H1 (cell line): ENCODE results near the gene CD151. TPM values are rescaled to one million over a fixed set of nuclear protein-coding genes. Genes with fewer than 3 reads are reported as not detected.

Experiments
- CTCF ChIA-PET: fragments of 300-600 bp; sonication (Branson Sonifier 250); formaldehyde crosslinking; loops from one replicate; lab custom pipeline; 2021; ENCODE audit not compliant: partially characterized antibody; lab: Charles Lee
- POLR2A ChIA-PET: fragments of 300-600 bp; sonication (Branson Sonifier 250); formaldehyde crosslinking; loops from one replicate; lab custom pipeline; 2021; ENCODE audit warnings: inconsistent platforms; ENCODE audit not compliant: partially characterized antibody; lab: Charles Lee
- DNase-seq, 2 experiments: peaks; one replicate each; pipeline versions ENCODE4 v3.0.0 to v3.0.0-alpha.2; 2010 to 2022; ENCODE audit warnings: low spot score in 2 of 2, low read depth in 1 of 2, mixed read lengths in 1 of 2
- FAIRE-seq: peaks from 2 replicates; lab custom pipeline; 2011; peaks lifted over from hg19 to GRCh38; lab: Jason Lieb, UNC
- H2AFZ ChIP-seq: 2 replicates; pipeline ENCODE4 v1.8.1; 2012; ENCODE audit warnings: low read length, inconsistent platforms
- H2AK5ac ChIP-seq: 2 replicates; pipeline ENCODE4 v1.6.1; 2013; ENCODE audit warnings: low read depth, low read length
- H2BK120ac ChIP-seq: replicated peaks from 2 replicates; pipeline ENCODE3; 2013; ENCODE audit warnings: low read depth, low read length, inconsistent platforms
- H2BK12ac ChIP-seq: 2 replicates; pipeline ENCODE4 v1.6.1; 2013; ENCODE audit warnings: low read depth, low read length
- H2BK15ac ChIP-seq: 2 replicates; pipeline ENCODE4 v1.6.1; 2013; ENCODE audit warnings: low read length
- H2BK20ac ChIP-seq: 2 replicates; pipeline ENCODE4 v1.6.1; 2013; ENCODE audit warnings: low read length
- H2BK5ac ChIP-seq: 2 replicates; pipeline ENCODE4 v1.6.1; 2013; ENCODE audit warnings: low read depth, low read length
- H3K14ac ChIP-seq: 2 replicates; pipeline ENCODE4 v1.6.1; 2013; ENCODE audit warnings: inconsistent platforms; ENCODE audit not compliant: insufficient read length
- H3K18ac ChIP-seq: 2 replicates; pipeline ENCODE4 v1.6.1; 2013; ENCODE audit warnings: low read length; ENCODE audit errors: extremely low read depth
- H3K23ac ChIP-seq: 2 replicates; pipeline ENCODE4 v1.6.1; 2013; ENCODE audit warnings: inconsistent platforms; ENCODE audit not compliant: insufficient read length
- H3K23me2 ChIP-seq: 2 replicates; pipeline ENCODE4 v1.6.1; 2013; ENCODE audit warnings: low read depth, low read length
- H3K27ac ChIP-seq: 2 replicates; pipeline ENCODE4 v1.6.1; 2011; ENCODE audit warnings: low read depth, low read length, inconsistent platforms
- H3K27me3 ChIP-seq, 4 experiments: replicated peaks in 1 of 4; 1 replicate in 1 of 4; 2 replicates in 3 of 4; pipeline versions ENCODE4 v1.6.1 to v1.8.1; 2011 to 2013; ENCODE audit warnings: low read length in 3 of 4, mild to moderate bottlenecking in 3 of 4, inconsistent platforms in 2 of 4, mixed read lengths in 2 of 4, moderate library complexity in 1 of 4; ENCODE audit not compliant: control insufficient read depth in 3 of 4, insufficient read depth in 3 of 4; ENCODE audit errors: extremely low read depth in 1 of 4
- H3K36me3 ChIP-seq, 4 experiments: 2 replicates each; pipeline versions ENCODE4 v1.6.1 to v1.8.1; 2011 to 2013; ENCODE audit warnings: mild to moderate bottlenecking in 4 of 4, low read length in 3 of 4, moderate library complexity in 2 of 4, control low read depth in 1 of 4, inconsistent platforms in 1 of 4; ENCODE audit not compliant: insufficient read depth in 4 of 4, control insufficient read depth in 2 of 4
- H3K4ac ChIP-seq: replicated peaks from 2 replicates; pipeline ENCODE3; 2013; ENCODE audit warnings: low read length, low read depth, mixed read lengths, inconsistent platforms; ENCODE audit not compliant: insufficient read length
- H3K4me1 ChIP-seq, 4 experiments: replicated peaks in 1 of 4; 1 replicate in 1 of 4; 2 replicates in 3 of 4; pipeline versions ENCODE4 v1.6.1 to v1.8.1; 2011 to 2013; ENCODE audit warnings: low read length in 3 of 4, inconsistent platforms in 2 of 4, mixed read lengths in 1 of 4; ENCODE audit not compliant: insufficient read depth in 4 of 4, control insufficient read depth in 3 of 4
- H3K4me2 ChIP-seq, 2 experiments: 2 replicates each; pipeline versions ENCODE4 v1.6.1 to v1.8.1; 2011 to 2013; ENCODE audit warnings: low read depth in 2 of 2, low read length in 2 of 2, control low read depth in 1 of 2, inconsistent platforms in 1 of 2, mild to moderate bottlenecking in 1 of 2; ENCODE audit not compliant: insufficient read depth in 1 of 2
- H3K4me3 ChIP-seq, 4 experiments: fragments of 200-600, 300-600 bp in 1 of 4; sonication (generic), shearing (Covaris generic), sonication (Bioruptor Twin) in 1 of 4; 2 replicates each; pipeline versions ENCODE4 v1.5.1 to v1.8.1; 2011 to 2016; ENCODE audit warnings: low read length in 4 of 4, low read depth in 3 of 4, control low read depth in 2 of 4, inconsistent platforms in 2 of 4, mild to moderate bottlenecking in 2 of 4, mixed read lengths in 1 of 4, moderate library complexity in 1 of 4; ENCODE audit not compliant: insufficient read depth in 2 of 4; ENCODE audit errors: extremely low read depth in 1 of 4
- H3K56ac ChIP-seq: replicated peaks from 2 replicates; pipeline ENCODE3; 2013; ENCODE audit warnings: low read depth, mild to moderate bottlenecking, mixed read lengths, low read length, inconsistent platforms; ENCODE audit not compliant: insufficient read length
- H3K79me1 ChIP-seq: 2 replicates; pipeline ENCODE4 v1.6.1; 2013; ENCODE audit warnings: low read depth, low read length, control low read depth
- H3K79me2 ChIP-seq, 2 experiments: 2 replicates each; pipeline versions ENCODE4 v1.6.1 to v1.8.1; 2012 to 2013; ENCODE audit warnings: low read length in 2 of 2, mild to moderate bottlenecking in 2 of 2, inconsistent platforms in 1 of 2; ENCODE audit not compliant: insufficient read depth in 2 of 2, control insufficient read depth in 1 of 2
- H3K9ac ChIP-seq, 4 experiments: replicated peaks in 1 of 4; 1 replicate in 1 of 4; 2 replicates in 3 of 4; pipeline versions ENCODE4 v1.6.1 to v1.8.1; 2011 to 2013; ENCODE audit warnings: low read depth in 3 of 4, low read length in 3 of 4, control low read depth in 2 of 4, mild to moderate bottlenecking in 2 of 4, moderate library complexity in 2 of 4, inconsistent platforms in 1 of 4; ENCODE audit errors: extremely low read depth in 1 of 4
- H3K9me3 ChIP-seq, 2 experiments: 2 replicates each; pipeline versions ENCODE4 v1.6.1 to v1.8.1; 2012 to 2013; ENCODE audit warnings: mild to moderate bottlenecking in 2 of 2, moderate library complexity in 2 of 2, control low read depth in 1 of 2, inconsistent platforms in 1 of 2, low read depth in 1 of 2, low read length in 1 of 2, mixed read lengths in 1 of 2; ENCODE audit not compliant: insufficient read depth in 2 of 2
- H4K20me1 ChIP-seq, 2 experiments: replicated peaks in 1 of 2; 2 replicates each; pipeline versions ENCODE3 to v1.8.1; 2011 to 2013; ENCODE audit warnings: inconsistent platforms in 2 of 2, low read length in 2 of 2, mild to moderate bottlenecking in 1 of 2; ENCODE audit not compliant: insufficient read depth in 2 of 2, control insufficient read depth in 1 of 2
- H4K5ac ChIP-seq: 2 replicates; pipeline ENCODE4 v1.6.1; 2013; ENCODE audit warnings: low read length, low read depth, mixed read lengths, inconsistent platforms; ENCODE audit not compliant: insufficient read length
- H4K8ac ChIP-seq: 2 replicates; pipeline ENCODE4 v1.8.0; 2013; ENCODE audit warnings: mild to moderate bottlenecking, moderate library complexity, low read length, inconsistent platforms; ENCODE audit not compliant: insufficient read depth; ENCODE audit errors: extremely low read depth
- H4K91ac ChIP-seq: replicated peaks from 2 replicates; pipeline ENCODE3; 2013; ENCODE audit warnings: low read length, mixed read lengths, inconsistent platforms; ENCODE audit not compliant: insufficient read length
- CTBP2 ChIP-seq: IDR thresholded peaks from 2 replicates; pipeline ENCODE4 v1.7.0; 2011; ENCODE audit warnings: borderline replicate concordance, mild to moderate bottlenecking, moderate library complexity, mixed read lengths, low read length; ENCODE audit not compliant: insufficient read depth, insufficient read length
- KDM5A ChIP-seq: fragments of 200-600 bp; IDR thresholded peaks from 2 replicates; pipeline ENCODE4 v1.7.1; 2012; ENCODE audit warnings: mild to moderate bottlenecking, low read length, inconsistent platforms, mixed read lengths
- PHF8 ChIP-seq: fragments of 200-600 bp; sonication (generic); conservative IDR thresholded peaks from 2 replicates; pipeline ENCODE4 v1.7.1; 2012; ENCODE audit warnings: low read depth, mild to moderate bottlenecking, inconsistent platforms, low read length, moderate library complexity
- TEAD4 ChIP-seq: IDR thresholded peaks from 2 replicates; pipeline ENCODE4 v1.6.1; 2012; ENCODE audit warnings: low read depth, low read length, inconsistent platforms, mixed read lengths
- WGBS, 2 experiments: shearing (Covaris generic) in 1 of 2; methylation state at CpG; one replicate each; pipeline versions ENCODE4 v1.1.6 to v1.1.7; 2013 to 2015; ENCODE audit warnings: low lambda C conversion rate in 2 of 2, mixed read lengths in 2 of 2, inconsistent platforms in 1 of 2, low coverage in 1 of 2, missing lambda C conversion rate in 1 of 2; ENCODE audit not compliant: insufficient replicate concordance in 2 of 2, insufficient coverage in 1 of 2, insufficient read length in 1 of 2; ENCODE audit errors: extremely low coverage in 1 of 2, missing lambda C conversion rate in 1 of 2; 5-methylcytosine and 5-hydroxymethylcytosine counted together
- polyA plus RNA-seq, 7 experiments: library from polyadenylated mRNA; depleted of rRNA in 3 of 7; stranded (reverse) in 5 of 7; unstranded in 2 of 7; fragments of >200 nt in 5 of 7; fragments of 200-250 nt in 2 of 7; gene quantifications; 1 replicate in 5 of 7; 2 replicates in 1 of 7; 4 replicates in 1 of 7; pipeline versions ENCODE4 v1.2.1 to v1.2.3, GENCODE V29; 2011 to 2013; ENCODE audit warnings: missing spikeins in 2 of 7, mixed read lengths in 2 of 7
- total RNA-seq: library from RNA; stranded (reverse); fragmentation: NEBNext Ultra II Directional; extraction: Animal tissue kit (Norgen Biotek cat#: 25700); gene quantifications from 2 replicates; pipeline ENCODE4 v1.2.1, GENCODE V29; 2021

Gene CD151
- total and polyA plus RNA-seq, 2 of the 8 experiments (the other 6 are each of a cell fraction or from before 2014, with no cell fraction given), result 101 to 212 TPM

- Histone ChIP-seq H4K20me1 (peaks cover 10 to 20% of the 10 kb centered on the region in 2 experiments), H3K56ac (peak overlapping the region; percentile 96), H2AK5ac (peak overlapping the region; percentile 53; the same call in 1 of the 2 replicates), H3K4me1 (peaks cover 0 to 9% (median 3%) of the 10 kb centered on the region in 4 experiments; a peak in 3 of 7 replicates), H3K4me3 (peak overlapping the region; percentile 66 to 100 (median 90)), H3K4ac (peak overlapping the region; percentile 78), H3K79me1 (no peaks in the 10 kb centered on the region), H3K27me3 (no peaks in the 10 kb centered on the region), H4K5ac (no peak overlapping the region), H2BK12ac (no peak overlapping the region), H3K14ac (no peak overlapping the region), H3K23me2 (peaks cover 8% of the 10 kb centered on the region; the same call in 1 of the 2 replicates), H2BK5ac (peak overlapping the region; percentile 100; the same call in 1 of the 2 replicates), H3K9ac (peak overlapping the region; percentile 82 to 99 (median 94)), H2BK20ac (no peak overlapping the region), H3K23ac (no peak overlapping the region), H3K9me3 (no peaks in the 10 kb centered on the region), H3K4me2 (peak overlapping the region; percentile 77 to 91), H3K79me2 (peaks cover 7 to 32% of the 10 kb centered on the region in 2 experiments; a peak in 3 of 4 replicates), H4K8ac (peak overlapping the region; percentile 86), H2BK120ac (no peak overlapping the region), H2BK15ac (no peak overlapping the region), H4K91ac (no peak overlapping the region), H3K18ac (no peak overlapping the region; the same call in none of the 2 replicates), H3K36me3 (peaks cover 16 to 29% (median 26%) of the 10 kb centered on the region in 4 experiments), H3K27ac (peak overlapping the region; percentile 99), H2AFZ (no peak overlapping the region)
- DNase-seq (no peak), FAIRE-seq (no peak)
- ChIA-PET POLR2A (interaction anchor here (0.8 to 53.0 kb wide), 8 partner anchors 1 to 171 kb away, joined by 3 to 1917 read pairs (median 12); partner anchors contain the start of genes CD151, CEND1, CRACR2B and GATD1), CTCF (interaction anchor here (0.6 to 0.8 kb wide), 2 partner anchors 28 to 90 kb away, joined by 3 to 6 read pairs; no protein-coding TSS in a partner anchor)
- 1% methylated on average over 47 of the region's 55 CpGs; no CpG with 5 or more reads in 1 of the 2 experiments for WGBS, 2 experiments
- TF ChIP-seq KDM5A (0 out of 2 replicates have a peak, but pooled peaks have one; percentile 68), TEAD4 (no peak), PHF8 (peak; percentile 87), CTBP2 (no peak)
Measured at GRCh38 chr11:810040-810567, 22.6 kb upstream of the CD151 start.
